ENCODE results near the gene JUND. TPM values are rescaled to one million over a fixed set of nuclear protein-coding genes. Genes with fewer than 3 reads are reported as not detected.

Gene JUND
- total and polyA plus RNA-seq, 2 of the 8 experiments (the other 6 are each of a cell fraction or from before 2014, with no cell fraction given), result 54.0 to 77.5 TPM

- TF ChIP-seq SAP30 (IDR thresholded peaks at IDR 0.05; ENCODE audit: insufficient read depth, insufficient replicate concordance, low read length), result no peak
- TF ChIP-seq GABPA (IDR thresholded peaks at IDR 0.05; ENCODE audit: borderline replicate concordance, insufficient read depth, low read length), result no peak
- no peak for TF ChIP-seq RNF2 (IDR thresholded peaks at IDR 0.05; ENCODE audit: borderline replicate concordance, low read depth, low read length, missing control alignments, poor library complexity, severe bottlenecking)
- TF ChIP-seq HDAC2 (IDR thresholded peaks at IDR 0.05; ENCODE audit: borderline replicate concordance in 1 of 2, low read depth in 2 of 2, low read length in 2 of 2), result no peak
- TF ChIP-seq RXRA (IDR thresholded peaks at IDR 0.05; ENCODE audit: insufficient read depth, low read depth, low read length), result no peak
- no peak for TF ChIP-seq SP2 (IDR thresholded peaks at IDR 0.05; ENCODE audit: low read length)
- no peak for TF ChIP-seq ASH2L (IDR thresholded peaks at IDR 0.05; ENCODE audit: low read length)
- no peak for TF ChIP-seq HDAC6 (IDR thresholded peaks at IDR 0.05; ENCODE audit: low read depth, low read length)
- no peak for TF ChIP-seq GTF2F1 (IDR thresholded peaks at IDR 0.05; ENCODE audit: borderline replicate concordance, low read depth, low read length)
- no peak for TF ChIP-seq TEAD4 (IDR thresholded peaks at IDR 0.05; ENCODE audit: low read depth, low read length)
These were observed 17.2 kb upstream of the JUND start (continued) for GRCh38 chr19:18298601-18299000.

Measured in H1 (cell line).